HG02852 (cell line): ENCODE data around the gene POLR2H.

ENCODE experiments used
- ATAC-seq: cut with Tn5 transposase; IDR thresholded peaks from one replicate; pipeline ENCODE4 v1.9.1; 2021; ENCODE audit warnings: mild to moderate bottlenecking, moderate library complexity; ENCODE audit not compliant: unreplicated experiment

The POLR2H gene

DNA sequence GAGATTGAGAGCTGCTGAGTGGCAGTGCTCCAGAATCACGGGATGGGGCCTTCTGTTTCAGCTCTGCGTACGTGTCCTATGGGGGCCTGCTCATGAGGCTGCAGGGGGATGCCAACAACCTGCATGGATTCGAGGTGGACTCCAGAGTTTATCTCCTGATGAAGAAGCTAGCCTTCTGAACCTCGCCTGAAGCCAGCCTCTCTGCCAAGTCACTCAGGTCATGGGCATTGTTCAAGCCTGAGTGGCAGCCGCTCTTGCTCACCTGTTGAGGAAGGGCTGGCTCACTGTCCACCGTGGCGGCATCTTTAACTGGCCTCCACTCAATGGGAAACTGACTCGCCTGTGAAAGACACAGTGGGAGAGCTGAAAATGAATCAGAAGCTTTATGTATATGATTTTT lies 6.6 kb downstream of the POLR2H start:
- no peak for ATAC-seq

DNA sequence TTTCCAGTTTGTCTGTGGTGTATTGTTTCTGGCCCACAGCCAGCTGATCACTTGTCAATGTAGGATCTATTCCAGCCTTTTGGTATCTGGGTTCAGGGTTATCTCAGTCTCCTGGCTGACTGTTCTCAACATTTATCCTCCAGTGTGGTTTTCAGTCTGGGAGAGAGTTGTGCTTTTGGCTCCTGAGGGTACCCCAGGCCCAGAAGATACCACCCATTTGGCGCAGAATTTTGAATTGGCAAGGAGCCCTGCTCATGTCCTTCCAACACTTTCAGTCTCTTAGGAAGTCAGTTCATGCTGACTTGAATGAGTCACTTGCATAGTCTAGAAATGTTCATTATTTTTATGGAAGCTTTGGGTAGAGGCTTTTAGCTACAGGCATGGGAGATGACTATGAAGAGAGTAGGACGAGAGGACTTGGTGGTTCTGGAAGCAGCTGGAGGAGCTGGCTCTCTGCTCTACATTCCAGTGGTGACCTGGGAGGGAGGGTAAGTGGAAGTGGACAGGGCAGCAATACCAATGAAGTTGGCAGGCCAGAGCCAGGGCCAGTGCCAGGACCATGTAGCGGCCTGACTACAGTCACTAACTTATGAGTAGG lies 7.2 kb downstream of the POLR2H start:
- ATAC-seq: no peak

GRCh38 chr3:184371570-184372018 lies 10.1 kb downstream of the POLR2H start:
- ATAC-seq: peak; percentile 75

DNA sequence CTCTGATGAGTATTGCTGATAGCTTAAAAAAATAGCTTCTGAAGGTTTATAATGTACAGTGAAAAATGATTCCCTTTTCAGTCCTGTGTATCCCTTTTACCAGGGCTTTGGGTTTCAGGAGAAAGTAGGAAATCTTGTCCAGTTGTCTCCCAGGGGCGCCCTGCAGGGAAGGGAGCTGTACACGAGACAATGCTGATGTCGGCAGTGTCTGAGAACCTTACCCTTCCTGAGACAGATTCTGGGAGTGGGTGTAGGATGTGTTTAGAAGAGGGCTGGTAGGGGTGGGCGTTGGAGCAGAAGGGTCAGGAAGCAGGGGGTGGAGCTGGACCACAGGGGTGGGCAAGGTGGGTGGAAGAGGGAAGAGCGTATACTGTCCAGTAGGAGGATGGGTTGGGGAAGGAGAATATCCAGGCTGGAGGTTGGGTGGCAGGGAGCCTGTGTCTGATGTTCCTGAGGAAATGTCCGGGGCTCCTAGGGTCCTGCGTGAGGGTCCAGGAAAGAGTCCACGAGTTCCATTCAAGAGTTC lies 10.8 kb downstream of the POLR2H start:
- ATAC-seq: no peak

DNA sequence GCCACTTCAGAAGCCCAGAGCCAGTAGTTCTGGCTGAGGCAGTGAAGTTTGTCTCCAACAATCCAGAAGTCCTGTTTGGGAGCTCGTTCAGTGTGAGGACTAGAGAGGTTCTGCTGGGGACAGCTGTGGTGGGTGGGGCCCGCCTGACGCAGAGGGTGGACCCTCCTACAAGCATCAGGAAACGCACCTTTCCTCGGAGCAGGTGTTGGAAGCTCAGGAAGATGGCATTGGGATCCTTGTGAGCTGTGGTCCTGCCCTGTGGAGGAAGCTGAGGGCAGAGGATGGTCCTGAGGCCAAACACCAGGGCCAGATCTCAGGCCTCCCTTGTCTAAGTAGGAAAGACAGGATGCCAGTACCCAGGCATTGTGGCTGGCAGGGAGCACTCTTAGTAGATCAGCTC lies 11.4 kb downstream of the POLR2H start:
- no peak for ATAC-seq

DNA sequence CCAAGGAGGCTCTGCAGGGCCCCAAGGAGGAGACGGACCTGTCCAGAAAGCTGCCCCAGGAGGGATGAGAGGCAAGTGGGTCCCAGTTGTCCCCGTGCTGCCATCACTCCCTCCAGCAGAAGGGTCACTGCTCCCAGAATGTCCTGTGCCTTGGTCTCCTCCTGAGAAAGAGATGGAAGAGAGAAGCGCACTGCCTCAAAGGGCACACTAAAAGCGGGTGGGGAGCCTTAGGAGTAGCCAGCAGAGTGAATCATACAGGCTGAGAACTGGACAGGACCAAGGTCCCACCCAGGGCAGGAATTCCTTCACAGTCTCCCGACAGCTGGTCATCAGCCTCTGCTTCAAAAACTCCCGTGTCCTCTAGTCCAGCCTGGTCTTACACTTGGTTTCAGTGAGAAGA lies 11.9 kb downstream of the POLR2H start:
- ATAC-seq: no peak

DNA sequence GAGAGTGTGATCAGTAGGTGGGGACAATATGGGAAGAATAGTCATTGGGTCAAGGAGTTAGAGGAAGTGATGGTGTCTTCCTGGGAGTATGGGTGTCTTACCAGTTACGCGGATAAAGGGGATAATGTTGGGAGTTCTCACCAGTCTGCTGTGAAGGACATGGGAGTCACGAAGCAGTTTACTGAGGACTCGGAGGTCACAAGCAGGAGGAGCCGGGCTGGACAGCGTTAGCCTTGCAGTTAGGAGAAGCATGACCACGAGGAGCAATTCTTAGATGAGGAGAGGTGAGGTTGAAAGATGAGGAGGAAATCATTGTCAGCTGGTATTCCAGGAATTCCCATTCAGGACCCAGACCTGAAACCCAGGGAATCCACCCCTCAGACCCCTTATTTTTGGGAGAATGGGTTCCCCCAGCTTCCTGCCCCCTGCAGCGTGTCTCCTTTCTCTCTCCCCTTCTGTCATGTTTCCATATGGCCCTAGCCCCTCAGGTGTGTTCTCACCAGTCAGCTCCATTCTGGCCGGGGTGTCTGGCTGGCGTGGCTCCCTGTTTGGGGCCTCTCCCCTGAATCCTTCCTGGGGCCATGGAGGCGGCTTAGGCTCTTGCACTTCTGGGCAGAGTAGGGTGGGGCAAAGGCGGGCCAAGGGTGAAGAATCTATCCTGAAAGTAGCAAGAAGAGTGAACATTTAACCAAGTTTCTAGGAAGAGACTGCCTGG lies 14.4 kb downstream of the POLR2H start:
- ATAC-seq: no peak

GRCh38 chr3:184377374-184377773 lies 15.9 kb downstream of the POLR2H start:
- ATAC-seq: no peak

DNA sequence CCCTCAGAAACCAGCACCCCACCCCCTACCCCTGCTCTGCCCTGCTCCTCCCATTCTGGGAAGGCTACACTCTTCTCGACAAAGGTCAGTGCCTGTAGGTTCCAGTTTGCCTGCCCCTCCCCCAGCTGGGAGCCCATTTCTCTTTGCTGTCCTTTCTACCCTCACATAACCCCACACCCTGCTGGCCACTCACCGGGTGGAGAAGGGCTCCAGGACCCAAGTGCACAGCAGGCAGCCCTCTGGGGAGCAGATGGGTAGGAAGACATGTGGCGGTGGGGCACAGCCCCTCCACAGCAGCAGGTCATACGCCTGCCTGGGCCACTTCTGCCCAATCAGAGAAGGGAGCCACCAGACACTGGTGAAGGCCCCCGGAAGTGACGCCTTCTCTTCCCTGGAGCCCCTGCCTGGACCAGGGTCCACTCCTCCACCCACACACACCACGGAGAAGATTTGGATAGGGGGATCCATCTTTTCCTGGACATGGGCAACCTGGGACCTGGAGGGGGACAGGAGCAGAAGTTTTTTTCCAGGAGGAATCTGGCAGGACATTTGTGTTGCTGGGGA lies 16.5 kb downstream of the POLR2H start, which contains the start of gene THPO:
Gene THPO (minus strand): TSS at position 326 of the 564 bp plus-strand sequence. CDS start 1,948 bp downstream, outside the sequence.
- ATAC-seq: no peak

DNA sequence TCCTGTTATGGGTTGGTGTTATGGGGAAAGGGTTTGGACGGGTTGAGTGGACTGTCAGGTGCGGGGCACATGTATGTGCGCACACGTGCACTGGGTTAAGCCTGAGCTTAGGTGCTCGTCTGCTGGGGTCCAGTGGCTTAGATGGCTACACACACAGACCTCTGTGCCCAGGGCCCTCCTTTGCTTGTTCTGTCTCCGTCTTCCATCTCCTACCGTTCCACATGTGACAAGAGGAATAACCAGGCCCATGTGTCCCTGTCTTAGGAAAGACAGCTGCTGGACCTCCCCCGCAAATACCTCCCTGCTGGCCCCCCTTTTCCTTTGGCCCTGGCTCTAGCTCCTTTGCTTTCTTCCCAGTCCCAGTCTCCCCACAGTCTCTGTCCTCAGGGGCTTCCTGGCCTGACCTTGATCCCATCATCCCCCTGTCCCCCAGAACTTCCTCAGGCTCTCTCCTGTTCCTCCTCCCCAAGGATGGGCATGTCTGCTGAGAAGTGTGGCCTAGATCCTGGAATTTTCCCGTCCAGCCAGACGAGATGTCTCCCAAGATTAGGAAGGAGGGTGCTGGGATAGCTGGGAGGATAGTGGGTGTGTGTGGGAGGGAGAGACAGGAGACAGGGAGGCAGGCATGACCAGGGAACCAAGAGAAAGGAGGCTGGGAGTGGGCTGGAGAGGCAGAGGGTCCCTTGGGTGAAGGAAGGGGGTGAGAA lies 17.3 kb downstream of the POLR2H start:
- no peak for ATAC-seq

DNA sequence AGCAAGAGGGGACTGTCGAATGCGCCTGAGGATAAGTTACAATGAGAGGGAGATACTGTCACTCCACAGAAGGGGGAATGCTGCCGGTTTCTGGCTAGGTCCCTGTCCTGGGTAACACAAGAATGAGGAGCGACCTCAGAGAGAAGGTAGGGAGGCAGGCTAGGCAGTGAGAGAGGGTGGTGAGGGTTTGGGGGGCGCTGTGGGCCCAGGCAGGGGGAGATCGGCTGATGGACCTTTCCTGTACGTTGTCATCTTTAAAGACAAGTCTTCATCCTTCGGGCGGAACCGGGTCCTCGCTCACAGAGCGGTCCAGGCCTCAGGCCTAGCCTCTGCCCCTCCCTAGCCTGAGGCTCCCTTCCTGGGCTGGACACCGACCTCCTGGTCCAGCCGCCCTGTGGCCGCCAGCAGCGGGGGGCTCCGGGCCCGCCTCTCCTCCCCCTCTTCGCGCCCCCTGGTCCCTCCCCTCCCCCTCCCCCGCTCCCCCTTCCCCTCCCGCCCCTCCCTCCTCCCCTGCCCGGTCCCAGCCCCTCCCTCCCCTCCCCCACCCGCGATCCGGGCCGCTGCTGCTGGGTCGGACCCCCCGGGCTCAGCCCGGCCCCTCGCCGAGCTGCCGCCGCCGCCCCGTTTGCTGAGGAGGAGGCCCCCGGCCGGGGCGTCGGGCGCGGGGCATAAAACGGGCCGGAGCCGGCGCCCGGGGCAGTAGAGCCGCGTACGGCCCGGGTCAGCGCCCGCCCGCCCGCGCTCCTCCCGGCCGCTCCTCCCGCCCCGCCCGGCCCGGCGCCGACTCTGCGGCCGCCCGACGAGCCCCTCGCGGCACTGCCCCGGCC lies 18.1 kb downstream of the POLR2H start, which contains the start of gene CHRD:
Gene CHRD (plus strand): TSS at position 697 of the 827 bp plus-strand sequence. CDS start 265 bp downstream, outside the sequence.
- ATAC-seq: no peak

DNA sequence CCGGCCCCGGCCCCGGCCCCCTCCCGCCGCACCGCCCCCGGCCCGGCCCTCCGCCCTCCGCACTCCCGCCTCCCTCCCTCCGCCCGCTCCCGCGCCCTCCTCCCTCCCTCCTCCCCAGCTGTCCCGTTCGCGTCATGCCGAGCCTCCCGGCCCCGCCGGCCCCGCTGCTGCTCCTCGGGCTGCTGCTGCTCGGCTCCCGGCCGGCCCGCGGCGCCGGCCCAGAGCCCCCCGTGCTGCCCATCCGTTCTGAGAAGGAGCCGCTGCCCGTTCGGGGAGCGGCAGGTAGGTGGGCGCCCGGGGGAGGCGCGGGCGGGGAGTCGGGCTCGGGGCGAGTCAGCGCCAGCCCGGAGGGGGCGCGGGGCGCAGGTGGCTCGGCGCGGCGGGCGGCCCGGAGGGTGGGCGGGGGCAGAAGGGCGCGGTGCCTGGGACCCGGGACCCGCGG lies 18.7 kb downstream of the POLR2H start:
- no peak for ATAC-seq

- ATAC-seq: no peak
These were observed 19.2 kb downstream of the POLR2H start for GRCh38 chr3:184380627-184381260.

DNA sequence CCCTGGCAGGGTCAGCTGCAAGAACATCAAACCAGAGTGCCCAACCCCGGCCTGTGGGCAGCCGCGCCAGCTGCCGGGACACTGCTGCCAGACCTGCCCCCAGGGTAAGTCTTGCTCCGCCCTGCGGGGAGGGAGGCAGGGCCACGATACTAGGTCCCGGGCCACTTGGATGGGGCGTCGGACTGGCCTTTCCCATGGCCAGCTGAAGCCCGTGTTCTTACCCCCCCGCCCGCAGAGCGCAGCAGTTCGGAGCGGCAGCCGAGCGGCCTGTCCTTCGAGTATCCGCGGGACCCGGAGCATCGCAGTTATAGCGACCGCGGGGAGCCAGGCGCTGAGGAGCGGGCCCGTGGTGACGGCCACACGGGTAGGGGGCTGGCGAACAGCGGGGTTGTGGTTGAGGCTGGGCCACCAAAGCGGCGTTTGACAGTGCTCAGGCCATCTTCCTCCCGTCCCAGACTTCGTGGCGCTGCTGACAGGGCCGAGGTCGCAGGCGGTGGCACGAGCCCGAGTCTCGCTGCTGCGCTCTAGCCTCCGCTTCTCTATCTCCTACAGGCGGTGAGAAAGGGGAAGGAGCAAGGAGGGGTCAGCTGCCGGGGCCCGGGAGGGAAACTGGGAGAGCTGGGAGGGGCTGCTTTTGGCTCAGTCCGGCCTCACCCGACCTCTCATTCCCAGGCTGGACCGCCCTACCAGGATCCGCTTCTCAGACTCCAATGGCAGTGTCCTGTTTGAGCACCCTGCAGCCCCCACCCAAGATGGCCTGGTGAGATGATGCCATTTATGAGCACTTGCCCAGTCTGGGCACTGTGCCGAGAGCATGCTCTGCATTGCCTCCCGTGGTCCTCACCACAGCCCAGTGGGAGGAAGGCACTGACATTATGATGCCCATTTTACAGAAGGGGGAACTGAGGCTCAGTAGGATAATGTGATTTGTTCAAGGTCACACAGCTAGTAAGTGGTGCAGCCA lies 20.0 kb downstream of the POLR2H start:
- no peak for ATAC-seq

GRCh38 chr3:184382326-184383032 lies 21.0 kb downstream of the POLR2H start:
- ATAC-seq: no peak

DNA sequence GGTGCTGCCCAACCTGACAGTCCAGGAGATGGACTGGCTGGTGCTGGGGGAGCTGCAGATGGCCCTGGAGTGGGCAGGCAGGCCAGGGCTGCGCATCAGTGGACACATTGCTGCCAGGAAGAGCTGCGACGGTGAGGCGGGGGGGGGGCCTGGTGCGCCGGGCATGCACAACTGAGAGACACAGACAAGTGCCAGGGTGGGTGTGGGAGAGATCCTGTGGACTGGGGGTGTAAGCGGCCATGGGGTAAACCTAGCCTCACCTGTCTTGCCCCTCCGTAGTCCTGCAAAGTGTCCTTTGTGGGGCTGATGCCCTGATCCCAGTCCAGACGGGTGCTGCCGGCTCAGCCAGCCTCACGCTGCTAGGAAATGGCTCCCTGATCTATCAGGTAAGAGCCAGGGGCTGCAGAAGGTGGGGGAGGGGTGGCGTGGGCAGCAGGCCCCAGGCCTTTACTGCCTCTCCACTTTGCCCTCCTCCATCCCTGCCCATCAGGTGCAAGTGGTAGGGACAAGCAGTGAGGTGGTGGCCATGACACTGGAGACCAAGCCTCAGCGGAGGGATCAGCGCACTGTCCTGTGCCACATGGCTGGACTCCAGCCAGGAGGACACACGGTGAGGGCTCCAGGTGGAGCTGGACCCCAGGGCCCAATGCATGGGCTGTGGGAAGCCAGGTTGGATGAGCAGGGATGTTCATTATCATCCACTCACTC lies 21.7 kb downstream of the POLR2H start:
- ATAC-seq: no peak

GRCh38 chr3:184384342-184384741 lies 22.8 kb downstream of the POLR2H start:
- ATAC-seq: no peak
